Glutamatergic neuron (in vitro differentiated cells): Measurements from ENCODE around the gene TFAP2B. TPM values are rescaled to one million over a fixed set of nuclear protein-coding genes. Genes with fewer than 3 reads are reported as not detected.

ENCODE experiments used
- DNase-seq: peaks from one replicate; pipeline ENCODE4 v3.0.0; 2022
- H3K27ac Mint-ChIP-seq: one replicate; pipeline ENCODE4 v1.8.0; 2020; ENCODE audit warnings: mild to moderate bottlenecking, mixed read lengths, inconsistent platforms; ENCODE audit not compliant: unreplicated experiment
- H3K27me3 Mint-ChIP-seq: one replicate; pipeline ENCODE4 v1.8.0; 2020; ENCODE audit warnings: mild to moderate bottlenecking, moderate library complexity, mixed read lengths, inconsistent platforms; ENCODE audit not compliant: unreplicated experiment
- H3K36me3 Mint-ChIP-seq: one replicate; pipeline ENCODE4 v1.8.0; 2020; ENCODE audit warnings: mild to moderate bottlenecking, mixed read lengths, inconsistent platforms; ENCODE audit not compliant: unreplicated experiment
- H3K4me1 Mint-ChIP-seq: one replicate; pipeline ENCODE4 v1.8.0; 2020; ENCODE audit warnings: mild to moderate bottlenecking, low read depth, mixed read lengths, inconsistent platforms; ENCODE audit not compliant: unreplicated experiment
- H3K4me3 Mint-ChIP-seq: one replicate; pipeline ENCODE4 v1.8.0; 2020; ENCODE audit warnings: mild to moderate bottlenecking, mixed read lengths, inconsistent platforms; ENCODE audit not compliant: unreplicated experiment
- H3K9me3 Mint-ChIP-seq: one replicate; pipeline ENCODE4 v1.8.0; 2020; ENCODE audit warnings: mild to moderate bottlenecking, moderate library complexity, mixed read lengths, inconsistent platforms; ENCODE audit not compliant: unreplicated experiment
- total RNA-seq: library from RNA; stranded (reverse); fragmentation: NEBNext Ultra II Directional; extraction: Animal tissue kit (Norgen Biotek cat#: 25700); gene quantifications from one replicate; pipeline ENCODE4 v1.2.1, GENCODE V29; 2021; ENCODE audit not compliant: unreplicated experiment
- TF ChIP-seq, protein P1 (sequence below): fragments of 200-600 bp; sonication (generic); IDR thresholded peaks from one replicate; pipeline ENCODE4 v1.5.0; 2021; ENCODE audit not compliant: partially characterized antibody, unreplicated experiment

Gene TFAP2B
- total RNA-seq, 1 donor from 2014 or later, result not detected

DNA sequence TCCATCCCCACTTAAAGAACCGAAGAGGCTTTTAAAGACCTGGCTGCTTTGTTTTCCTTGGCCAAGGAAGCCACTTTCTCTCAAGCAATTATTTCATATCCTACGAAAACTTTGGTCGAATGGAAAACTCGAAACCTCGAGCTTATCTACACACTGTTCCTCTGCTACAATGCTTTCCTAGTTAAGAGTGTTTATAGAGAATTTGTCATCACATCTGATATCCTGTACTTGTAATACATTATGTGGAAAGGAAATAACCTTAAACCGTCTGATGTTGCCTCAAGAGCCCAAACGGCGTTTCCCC, 28.1 kb downstream of the TFAP2B start:
- H3K36me3 Mint-ChIP-seq, result no peaks in the 10 kb centered on the region
- H3K4me1 Mint-ChIP-seq, result peaks cover 1% of the 10 kb centered on the region
- peaks cover 12% of the 10 kb centered on the region for H3K9me3 Mint-ChIP-seq
- H3K27ac Mint-ChIP-seq, result no peak overlapping the region
- peaks cover 40% of the 10 kb centered on the region for H3K27me3 Mint-ChIP-seq
- no peak overlapping the region for H3K4me3 Mint-ChIP-seq
- DNase-seq, result no peak
- TF ChIP-seq, protein P1, sequence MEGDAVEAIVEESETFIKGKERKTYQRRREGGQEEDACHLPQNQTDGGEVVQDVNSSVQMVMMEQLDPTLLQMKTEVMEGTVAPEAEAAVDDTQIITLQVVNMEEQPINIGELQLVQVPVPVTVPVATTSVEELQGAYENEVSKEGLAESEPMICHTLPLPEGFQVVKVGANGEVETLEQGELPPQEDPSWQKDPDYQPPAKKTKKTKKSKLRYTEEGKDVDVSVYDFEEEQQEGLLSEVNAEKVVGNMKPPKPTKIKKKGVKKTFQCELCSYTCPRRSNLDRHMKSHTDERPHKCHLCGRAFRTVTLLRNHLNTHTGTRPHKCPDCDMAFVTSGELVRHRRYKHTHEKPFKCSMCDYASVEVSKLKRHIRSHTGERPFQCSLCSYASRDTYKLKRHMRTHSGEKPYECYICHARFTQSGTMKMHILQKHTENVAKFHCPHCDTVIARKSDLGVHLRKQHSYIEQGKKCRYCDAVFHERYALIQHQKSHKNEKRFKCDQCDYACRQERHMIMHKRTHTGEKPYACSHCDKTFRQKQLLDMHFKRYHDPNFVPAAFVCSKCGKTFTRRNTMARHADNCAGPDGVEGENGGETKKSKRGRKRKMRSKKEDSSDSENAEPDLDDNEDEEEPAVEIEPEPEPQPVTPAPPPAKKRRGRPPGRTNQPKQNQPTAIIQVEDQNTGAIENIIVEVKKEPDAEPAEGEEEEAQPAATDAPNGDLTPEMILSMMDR, result no peak

- no peak overlapping the region for H3K4me3 Mint-ChIP-seq
- no peak overlapping the region for H3K27ac Mint-ChIP-seq
- DNase-seq, result no peak
- peaks cover 12% of the 10 kb centered on the region for H3K9me3 Mint-ChIP-seq
- peaks cover 1% of the 10 kb centered on the region for H3K4me1 Mint-ChIP-seq
- peaks cover 35% of the 10 kb centered on the region for H3K27me3 Mint-ChIP-seq
- H3K36me3 Mint-ChIP-seq, result no peaks in the 10 kb centered on the region
- TF ChIP-seq, protein P1, result no peak
Measured at GRCh38 chr6:50847890-50848594, 29.4 kb downstream of the TFAP2B start.

GRCh38 chr6:50848989-50849795, 30.5 kb downstream of the TFAP2B start:
- H3K4me1 Mint-ChIP-seq, result peaks cover 1% of the 10 kb centered on the region
- TF ChIP-seq, protein P1, result no peak
- peaks cover 9% of the 10 kb centered on the region for H3K9me3 Mint-ChIP-seq
- peaks cover 30% of the 10 kb centered on the region for H3K27me3 Mint-ChIP-seq
- no peak overlapping the region for H3K27ac Mint-ChIP-seq
- H3K4me3 Mint-ChIP-seq, result peak overlapping the region; percentile 56
- no peak for DNase-seq
- no peaks in the 10 kb centered on the region for H3K36me3 Mint-ChIP-seq

GRCh38 chr6:50849796-50850180, 31.1 kb downstream of the TFAP2B start:
- H3K9me3 Mint-ChIP-seq, result peaks cover 4% of the 10 kb centered on the region
- no peak for DNase-seq
- H3K27me3 Mint-ChIP-seq, result peaks cover 25% of the 10 kb centered on the region

More at GRCh38 chr6:50849796-50850180, 31.1 kb downstream of the TFAP2B start:
- Mint-ChIP-seq H3K4me3 (peak overlapping the region; percentile 85), H3K27ac (peak overlapping the region; percentile 64), H3K36me3 (no peaks in the 10 kb centered on the region), H3K4me1 (peaks cover 1% of the 10 kb centered on the region)
- TF ChIP-seq, protein P1, result no peak
